K562 (cell line): ENCODE data around the gene AFG1L. TPM values are rescaled to one million over a fixed set of nuclear protein-coding genes. Genes with fewer than 3 reads are reported as not detected.

Experiments used
- AFF4 ChIP-seq: sonication (generic); formaldehyde crosslinking; IDR thresholded peaks from 2 replicates; pipeline ENCODE4 v1.8.0; 2023; ENCODE audit warnings: mild to moderate bottlenecking, missing genetic modification reagents
- ARID2 ChIP-seq: fragments of 450-650 bp; IDR thresholded peaks from 2 replicates; pipeline ENCODE4 v1.6.1; 2017; ENCODE audit warnings: antibody characterized with exemption, mild to moderate bottlenecking
- CREB5 ChIP-seq: fragments of 250-450 bp; sonication (Bioruptor Pico); IDR thresholded peaks from 2 replicates; pipeline ENCODE4 v1.5.0; 2020; ENCODE audit warnings: mild to moderate bottlenecking
- E2F3 ChIP-seq: fragments of 250-450 bp; sonication (Bioruptor Pico); IDR thresholded peaks from 2 replicates; pipeline ENCODE4 v1.4.0; 2020; ENCODE audit warnings: mild to moderate bottlenecking
- HDGF ChIP-seq: fragments of 450-650 bp; IDR thresholded peaks from 2 replicates; pipeline ENCODE4 v1.6.1; 2016
- HNRNPUL1 ChIP-seq: fragments of 200-400 bp; formaldehyde crosslinking; IDR thresholded peaks from 2 replicates; pipeline ENCODE4 v1.6.1; 2017; ENCODE audit warnings: low read length
- IFI16 ChIP-seq: fragments of 250-450 bp; sonication (Bioruptor Pico); IDR thresholded peaks from 2 replicates; pipeline ENCODE4 v2.1.2; 2022; ENCODE audit warnings: mild to moderate bottlenecking, inconsistent platforms
- MYBL2 ChIP-seq, 2 experiments: fragments of 450-650 bp in 1 of 2; sonication (generic) in 1 of 2; formaldehyde crosslinking in 1 of 2; IDR thresholded peaks; 2 replicates each; pipeline versions ENCODE4 v1.6.1 to v1.8.1; 2017 to 2022; ENCODE audit warnings: borderline replicate concordance in 1 of 2, inconsistent platforms in 1 of 2, low read depth in 1 of 2, mild to moderate bottlenecking in 1 of 2, missing genetic modification reagents in 1 of 2, moderate library complexity in 1 of 2
- NR1H2 ChIP-seq: sonication (generic); formaldehyde crosslinking; IDR thresholded peaks from 2 replicates; pipeline ENCODE4 v1.4.0; 2020; ENCODE audit warnings: mild to moderate bottlenecking, missing genetic modification reagents
- SIRT6 ChIP-seq: IDR thresholded peaks from one replicate; pipeline ENCODE4 v1.6.1; 2012; ENCODE audit warnings: low read depth, mild to moderate bottlenecking, control low read depth, inconsistent platforms, low read length, moderate library complexity
- SRF ChIP-seq, 2 experiments: fragments of 250-450, 450-650 bp in 1 of 2; sonication (Bioruptor Pico) in 1 of 2; sonication (generic) in 1 of 2; formaldehyde crosslinking; IDR thresholded peaks; 2 replicates each; pipeline versions ENCODE4 v1.5.0 to v1.5.1; 2020 to 2022; ENCODE audit warnings: mild to moderate bottlenecking in 1 of 2, missing genetic modification reagents in 1 of 2
- TFAM ChIP-seq: fragments of 250-450 bp; sonication (Bioruptor Pico); conservative IDR thresholded peaks from 2 replicates; pipeline ENCODE4 v1.5.0; 2021; ENCODE audit warnings: mild to moderate bottlenecking, moderate library complexity
- TRIM24 ChIP-seq, 2 experiments: fragments of 450-650 bp; IDR thresholded peaks; 2 replicates each; pipeline ENCODE4 v1.6.1; 2016
- ZBTB12 ChIP-seq: fragments of 250-450 bp; sonication (Bioruptor Pico); IDR thresholded peaks from 2 replicates; pipeline ENCODE4 v1.4.0; 2020
- ZBTB33 ChIP-seq: sonication (generic); formaldehyde crosslinking; IDR thresholded peaks from 2 replicates; pipeline ENCODE4 v1.8.1; 2023; ENCODE audit warnings: mild to moderate bottlenecking, missing genetic modification reagents
- ZBTB49 ChIP-seq: sonication (generic); formaldehyde crosslinking; IDR thresholded peaks from 2 replicates; pipeline ENCODE4 v1.8.0; 2022; ENCODE audit warnings: missing genetic modification reagents, mild to moderate bottlenecking, borderline replicate concordance
- polyA plus RNA-seq, 8 experiments: library from polyadenylated mRNA; depleted of rRNA in 4 of 8; stranded (reverse) in 5 of 8; unstranded in 3 of 8; fragments of >200 nt; fragmentation: Nextera tagmentation in 2 of 8; fragmentation: Illumina TruSeq in 1 of 8; extraction: Ambion mirVana in 2 of 8; extraction: Trizol in 1 of 8; gene quantifications; 2 replicates each; pipeline versions ENCODE4 v1.2.1 to v1.2.3, GENCODE V29; 2011 to 2014; ENCODE audit warnings: inconsistent platforms in 1 of 8, missing spikeins in 1 of 8
- total RNA-seq, 7 experiments: library from RNA; depleted of rRNA in 6 of 7; stranded (reverse); fragments of >200 nt in 6 of 7; fragmentation: Illumina TruSeq in 2 of 7; extraction: Trizol in 2 of 7; gene quantifications; 2 replicates each; pipeline versions ENCODE4 v1.2.1 to v1.2.3, GENCODE V29; 2011 to 2021; ENCODE audit warnings: low replicate concordance in 1 of 7

Gene AFG1L
- total and polyA plus RNA-seq, 9 of the 15 experiments (the other 6 are each of a cell fraction or from before 2014, with no cell fraction given), result 2.2 to 15.5 (median 5.8) TPM

GRCh38 chr6:108557494-108558371, 262.9 kb downstream of the AFG1L start (continued):
- TF ChIP-seq ZBTB12 (CRISPR knock-in tag), result no peak
- no peak for TF ChIP-seq ARID2
- TF ChIP-seq IFI16, result no peak
- no peak for TF ChIP-seq SRF (CRISPR knock-in tag; IDR thresholded peaks at IDR 0.05)
- no peak for TF ChIP-seq ZBTB33 (CRISPR knock-in tag)
- no peak for TF ChIP-seq TFAM (CRISPR knock-in tag)
- TF ChIP-seq AFF4, result no peak
- no peak for TF ChIP-seq HDGF
- no peak for TF ChIP-seq HNRNPUL1
- TF ChIP-seq NR1H2 (CRISPR knock-in tag), result no peak
- no peak for TF ChIP-seq CREB5 (CRISPR knock-in tag)
- no peak for TF ChIP-seq SIRT6
- peak; percentile 72 for TF ChIP-seq E2F3 (CRISPR knock-in tag)
- TF ChIP-seq MYBL2 (IDR thresholded peaks at IDR 0.05; ENCODE audit: low read depth), result no peak
- TF ChIP-seq MYBL2 (CRISPR knock-in tag; IDR thresholded peaks at IDR 0.05; ENCODE audit: borderline replicate concordance), result no peak
- TF ChIP-seq TRIM24 (IDR thresholded peaks at IDR 0.05), result 0 out of 4 replicates have a peak, but pooled peaks of 1 of the 2 experiments have one; percentile 15
- TF ChIP-seq ZBTB49, result no peak
